Measurements from ENCODE around the gene CFAP54. TPM values are rescaled to one million over a fixed set of nuclear protein-coding genes. Genes with fewer than 3 reads are reported as not detected.

Gene CFAP54, protein sequence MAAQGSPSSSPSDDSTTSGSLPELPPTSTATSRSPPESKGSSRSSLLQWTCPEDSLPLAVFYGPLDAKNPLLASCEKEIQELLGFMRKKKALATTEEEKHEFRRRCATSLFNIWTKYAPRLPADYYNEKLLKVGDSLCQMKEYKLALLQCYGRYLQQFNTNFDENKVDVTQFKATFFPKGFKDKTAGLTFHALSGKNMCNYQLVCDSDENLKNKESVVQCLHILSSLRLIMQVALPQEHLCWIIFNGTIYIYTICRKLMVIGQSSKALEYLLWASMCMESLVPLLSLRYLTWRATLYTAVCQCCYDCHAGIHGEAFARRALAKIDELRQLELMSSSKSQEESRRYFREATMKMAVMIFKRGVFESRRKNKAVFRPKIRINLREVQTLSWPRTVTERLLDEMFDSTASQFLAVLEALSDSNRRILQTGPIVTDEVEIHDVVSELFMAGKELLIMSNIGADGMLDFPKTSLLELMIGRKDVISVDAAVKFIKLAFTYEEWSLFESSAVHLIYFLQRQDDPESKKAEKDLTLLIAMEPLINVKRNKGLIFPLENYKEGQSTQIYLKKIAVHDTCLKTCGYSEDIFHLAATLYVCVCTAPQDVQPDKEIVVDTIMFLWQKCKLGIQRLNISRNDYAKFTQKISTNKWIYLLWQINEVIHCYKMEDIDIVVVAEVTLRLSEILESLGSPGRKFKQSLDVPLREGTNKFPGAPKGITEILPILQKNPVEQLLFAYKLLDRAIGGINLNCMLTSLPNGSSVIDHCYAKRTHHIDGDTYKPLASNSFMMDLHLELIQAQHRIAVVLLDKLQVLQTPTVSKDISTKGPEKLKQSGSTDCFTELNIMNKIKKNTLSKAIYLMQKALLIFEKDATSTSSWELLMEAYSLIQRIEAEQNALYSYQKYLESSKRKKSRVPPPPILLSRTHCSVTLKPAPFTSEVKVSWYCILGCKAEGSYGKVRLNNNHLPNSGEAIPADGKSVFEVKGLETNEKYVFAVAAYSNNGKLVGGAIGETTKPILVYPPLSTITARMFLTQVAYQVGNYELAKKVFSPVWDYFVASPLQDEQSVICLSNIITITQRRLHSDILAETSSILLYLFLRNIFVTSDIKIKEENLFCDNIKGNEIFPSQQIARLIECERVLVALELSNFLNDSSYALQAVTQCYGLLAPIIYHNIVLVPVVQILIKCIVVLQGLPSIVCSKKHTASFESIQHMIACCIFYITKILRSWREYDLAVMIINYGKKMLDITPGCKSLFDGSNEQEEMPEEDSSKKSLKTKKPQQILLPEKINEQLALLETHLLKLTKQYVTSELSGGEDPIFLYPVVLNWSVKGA (N-terminal part only)
- total RNA-seq (2022; extraction: Qiagen RNA extraction): 0.98 to 1.6 TPM (median 1.4 TPM) in 5 replicates

DNA sequence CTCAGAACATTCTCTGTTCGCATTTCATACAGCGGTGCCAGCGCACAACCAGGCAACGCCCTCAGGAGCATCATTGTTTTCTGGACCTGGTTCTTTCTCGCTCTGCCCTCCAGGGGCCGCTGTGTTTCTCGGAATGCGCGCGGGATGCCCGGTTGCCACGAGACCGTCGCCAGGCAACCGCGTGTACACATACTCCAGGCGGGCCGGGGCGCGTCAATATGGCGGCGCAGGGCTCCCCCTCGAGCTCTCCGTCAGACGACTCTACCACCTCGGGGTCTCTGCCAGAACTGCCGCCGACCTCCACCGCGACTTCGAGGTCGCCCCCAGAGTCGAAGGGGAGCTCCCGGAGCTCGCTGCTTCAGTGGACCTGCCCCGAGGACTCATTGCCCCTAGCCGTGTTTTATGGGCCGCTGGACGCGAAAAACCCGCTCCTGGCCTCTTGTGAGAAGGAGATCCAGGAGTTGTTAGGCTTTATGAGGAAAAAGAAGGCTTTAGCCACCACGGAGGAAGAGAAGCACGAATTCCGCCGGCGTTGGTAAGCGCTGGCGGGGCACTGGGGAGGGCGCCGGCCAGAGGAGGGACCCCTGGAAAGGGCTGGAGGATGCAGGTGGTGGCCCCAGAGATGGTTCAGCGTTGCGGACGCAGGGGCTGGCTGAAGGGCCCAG, at the start of gene CFAP54:
CFAP54 (plus strand) TSS at position 186 of the 665 bp plus-strand sequence; CDS start at position 219, 33 bp downstream.

DNA sequence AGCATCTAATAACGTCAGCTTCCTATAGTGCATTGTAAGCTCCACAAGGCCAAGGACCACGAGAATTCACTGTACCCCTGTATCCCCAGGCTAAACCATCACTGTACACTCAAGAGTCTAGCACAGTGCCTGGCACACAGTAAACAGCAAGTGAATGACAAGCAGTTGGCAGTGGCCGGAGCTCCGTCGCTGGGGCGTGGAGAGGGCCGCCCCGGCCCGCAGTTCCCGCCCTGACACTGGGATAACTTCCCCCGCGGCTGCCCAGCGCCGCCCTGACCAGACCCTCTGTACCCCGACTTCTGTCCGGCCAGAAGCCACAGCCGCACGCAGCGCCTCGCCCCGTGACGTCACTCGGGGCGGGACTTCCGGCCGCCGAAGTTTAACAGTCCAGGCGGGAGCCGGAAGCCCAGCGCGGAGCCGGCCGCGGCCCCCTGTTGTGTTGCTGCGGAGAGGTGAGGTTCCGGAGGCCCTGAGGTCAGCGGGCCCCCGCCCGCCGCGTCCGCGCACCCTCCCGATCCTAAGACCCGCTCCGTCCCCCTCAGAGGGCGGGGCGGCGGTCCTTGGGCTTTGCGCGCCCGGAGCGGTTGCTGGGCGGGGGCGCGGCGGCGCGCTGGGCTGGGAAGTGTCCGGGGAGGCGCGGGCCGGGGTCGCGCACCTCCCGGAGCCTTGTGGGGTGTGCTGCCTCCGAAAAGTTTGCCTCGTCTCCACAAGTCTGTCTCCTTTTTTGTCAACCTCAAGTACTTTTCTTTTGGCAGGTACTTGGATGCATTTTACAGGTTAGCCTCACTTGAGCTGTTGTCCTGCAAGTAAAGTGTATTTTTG, 417.7 kb downstream of the CFAP54 start, which contains the start of gene NEDD1:
NEDD1 (plus strand) TSS at position 409 of the 822 bp plus-strand sequence. CDS start 2,503 bp downstream, outside the sequence.

Other genes with a start within 250 kb of the CFAP54 start
- 9.7 to 14.7 TPM (median 12.2 TPM) in 5 replicates for gene CDK17, start 89.1 kb upstream of the CFAP54 start, total RNA-seq (2022; extraction: Qiagen RNA extraction)